HCT116 (cell line): ENCODE results near the gene SGCB. TPM values are rescaled to one million over a fixed set of nuclear protein-coding genes. Genes with fewer than 3 reads are reported as not detected.

ENCODE experiments used
- ATAC-seq: fragments of 200-7000 bp; cut with Tn5 transposase; 2 replicates; pipeline ENCODE4 v1.9.1; 2020; ENCODE audit warnings: mild to moderate bottlenecking, moderate library complexity
- BruUV-seq: library from RNA; stranded (reverse); fragments of 400-500 nt; replicated peaks from 2 replicates; lab custom pipeline; 2021; lab: Mats Ljungman, UMichigan
- CTCF ChIA-PET: fragments of 300-600 bp; sonication (Branson Sonifier 250); formaldehyde crosslinking; loops from one replicate; lab custom pipeline; 2021; ENCODE audit warnings: antibody characterized with exemption; lab: Charles Lee
- POLR2A ChIA-PET: fragments of 300-600, 350-600 bp; sonication (Branson Sonifier 250); formaldehyde crosslinking; loops from one replicate; lab custom pipeline; 2021; ENCODE audit warnings: antibody characterized with exemption; lab: Charles Lee
- RAD21 ChIA-PET, 2 experiments: fragments of 300-600 bp; sonication (Branson Sonifier 250); formaldehyde crosslinking; loops; one replicate each; lab custom pipeline; 2023; ENCODE audit warnings: low total read pairs in 2 of 2; ENCODE audit not compliant: uncharacterized antibody in 2 of 2, unreplicated experiment in 2 of 2, low non-redundant PET in 1 of 2; lab: Charles Lee
- DNase-seq: peaks from one replicate; pipeline ENCODE4 v3.0.0-alpha.2; 2010; ENCODE audit warnings: low read depth, low spot score
- H2AFZ ChIP-seq: fragments of 200-600 bp; shearing (Covaris generic), sonication (generic); 2 replicates; pipeline ENCODE4 v1.6.1; 2017; ENCODE audit warnings: low read depth, mixed run types, mixed read lengths, antibody characterized with exemption, low read length; ENCODE audit not compliant: poor library complexity, severe bottlenecking
- H3K27ac ChIP-seq: 2 replicates; pipeline ENCODE4 v1.5.1; 2012; ENCODE audit warnings: low read depth, low read length
- H3K27me3 ChIP-seq: fragments of 200-600 bp; sonication (generic); 2 replicates; pipeline ENCODE4 v1.6.1; 2016; ENCODE audit warnings: mixed run types, low read length, mixed read lengths; ENCODE audit not compliant: insufficient read depth
- H3K36me3 ChIP-seq, 2 experiments: fragments of 200-500 bp in 1 of 2; fragments of 200-600 bp in 1 of 2; sonication (Bioruptor generic) in 1 of 2; sonication (generic) in 1 of 2; 2 replicates each; pipeline versions ENCODE4 v1.5.1 to v1.6.1; 2014 to 2016; ENCODE audit warnings: low read length in 2 of 2, inconsistent platforms in 1 of 2, mixed read lengths in 1 of 2, mixed run types in 1 of 2; ENCODE audit not compliant: insufficient read depth in 2 of 2, control insufficient read depth in 1 of 2
- H3K4me1 ChIP-seq, 2 experiments: fragments of 200-600 bp in 1 of 2; sonication (generic) in 1 of 2; 2 replicates each; pipeline versions ENCODE4 v1.5.1 to v1.6.1; 2012 to 2017; ENCODE audit warnings: low read length in 2 of 2, inconsistent platforms in 1 of 2, mild to moderate bottlenecking in 1 of 2, mixed read lengths in 1 of 2, mixed run types in 1 of 2, moderate library complexity in 1 of 2; ENCODE audit not compliant: insufficient read depth in 2 of 2, control insufficient read depth in 1 of 2
- H3K4me2 ChIP-seq: fragments of 200-600 bp; sonication (generic); 2 replicates; pipeline ENCODE4 v1.6.1; 2017; ENCODE audit warnings: mixed run types, low read length, mixed read lengths
- H3K4me3 ChIP-seq, 2 experiments: fragments of 200-600 bp in 1 of 2; sonication (generic) in 1 of 2; replicated peaks in 1 of 2; 2 replicates each; pipeline ENCODE4 v1.5.1; 2011 to 2016; ENCODE audit warnings: low read length in 2 of 2, control low read depth in 1 of 2, low read depth in 1 of 2, mild to moderate bottlenecking in 1 of 2, mixed read lengths in 1 of 2, mixed run types in 1 of 2
- H3K79me2 ChIP-seq: fragments of 200-600 bp; sonication (generic); 2 replicates; pipeline ENCODE4 v1.6.1; 2017; ENCODE audit warnings: mild to moderate bottlenecking, mixed run types, low read length, moderate library complexity, mixed read lengths; ENCODE audit not compliant: insufficient read depth
- H3K9ac ChIP-seq: fragments of 200-600 bp; sonication (generic); 2 replicates; pipeline ENCODE4 v1.6.1; 2016; ENCODE audit warnings: low read length, mixed read lengths
- H3K9me2 ChIP-seq: fragments of 200-600 bp; sonication (generic), shearing (Covaris generic); 2 replicates; pipeline ENCODE4 v1.6.1; 2017; ENCODE audit warnings: mixed run types, mild to moderate bottlenecking, moderate library complexity; ENCODE audit not compliant: insufficient read depth
- H3K9me3 ChIP-seq, 2 experiments: fragments of 200-500 bp in 1 of 2; fragments of 200-600 bp in 1 of 2; sonication (Bioruptor generic) in 1 of 2; sonication (generic) in 1 of 2; 2 replicates each; pipeline ENCODE4 v1.6.1; 2014 to 2017; ENCODE audit warnings: low read length in 2 of 2, mixed read lengths in 2 of 2, inconsistent platforms in 1 of 2, low read depth in 1 of 2, mild to moderate bottlenecking in 1 of 2, mixed run types in 1 of 2, moderate library complexity in 1 of 2; ENCODE audit not compliant: control insufficient read depth in 1 of 2, insufficient read depth in 1 of 2
- H4K20me1 ChIP-seq: fragments of 200-600 bp; sonication (generic), shearing (Covaris generic); 2 replicates; pipeline ENCODE4 v1.6.1; 2017; ENCODE audit warnings: mixed run types, mild to moderate bottlenecking, moderate library complexity; ENCODE audit not compliant: insufficient read depth
- EGR1 ChIP-seq: IDR thresholded peaks from 2 replicates; pipeline ENCODE4 v1.6.1; 2012; ENCODE audit warnings: low read depth
- ELF1 ChIP-seq: IDR thresholded peaks from 2 replicates; pipeline ENCODE4 v1.6.1; 2012; ENCODE audit warnings: low read depth, borderline replicate concordance
- EZH2 ChIP-seq: fragments of 200-600 bp; sonication (generic); IDR thresholded peaks from 2 replicates; pipeline ENCODE4 v1.6.1; 2017; ENCODE audit warnings: antibody characterized with exemption, mixed run types
- JUND ChIP-seq: IDR thresholded peaks from 2 replicates; pipeline ENCODE4 v1.6.1; 2012
- POLR2A ChIP-seq: IDR thresholded peaks from 2 replicates; pipeline ENCODE4 v1.7.0; 2011; ENCODE audit warnings: borderline replicate concordance; ENCODE audit not compliant: insufficient read depth, insufficient read length; ENCODE audit errors: extremely low read depth
- POLR2AphosphoS5 ChIP-seq: IDR thresholded peaks from 2 replicates; pipeline ENCODE4 v1.6.1; 2011; ENCODE audit warnings: mild to moderate bottlenecking, low read depth, low read length, moderate library complexity
- RAD21 ChIP-seq: IDR thresholded peaks from 2 replicates; pipeline ENCODE4 v1.6.1; 2012; ENCODE audit warnings: low read depth, mild to moderate bottlenecking
- SIN3A ChIP-seq: IDR thresholded peaks from 2 replicates; pipeline ENCODE4 v1.6.1; 2012; ENCODE audit warnings: low read depth
- SP1 ChIP-seq: IDR thresholded peaks from 2 replicates; pipeline ENCODE4 v1.6.1; 2012; ENCODE audit warnings: low read depth
- SRF ChIP-seq: IDR thresholded peaks from 2 replicates; pipeline ENCODE4 v1.6.1; 2012; ENCODE audit warnings: low read depth
- TCF7L2 ChIP-seq: IDR thresholded peaks from 2 replicates; pipeline ENCODE4 v1.7.0; 2011; ENCODE audit warnings: borderline replicate concordance, inconsistent platforms; ENCODE audit not compliant: insufficient read depth, insufficient read length; ENCODE audit errors: extremely low read depth
- ZFX ChIP-seq: fragments of 450-650 bp; IDR thresholded peaks from 2 replicates; pipeline ENCODE4 v1.6.1; 2017
- ZNF274 ChIP-seq: fragments of 200-500 bp; sonication (Bioruptor generic); IDR thresholded peaks from 2 replicates; pipeline ENCODE4 v1.6.1; 2014; ENCODE audit warnings: mild to moderate bottlenecking, low read depth, low read length, inconsistent platforms
- intact Hi-C: fragments of 100-400 bp; cut with micrococcal nuclease; formaldehyde crosslinking; loops from 2 replicates; pipeline ENCODE4 v1.10.0; 2022
- total RNA-seq: library from RNA; stranded (reverse); gene quantifications from one replicate; pipeline ENCODE4 v1.2.1, GENCODE V29; 2021; ENCODE audit not compliant: unreplicated experiment
- TF ChIP-seq, protein P1 (sequence below): IDR thresholded peaks from 2 replicates; pipeline ENCODE4 v1.6.1; 2012; ENCODE audit warnings: low read depth
- TF ChIP-seq, protein P2 (sequence below), 3 experiments: fragments of 200-600 bp in 1 of 3; sonication (generic) in 1 of 3; IDR thresholded peaks in 2 of 3; conservative IDR thresholded peaks in 1 of 3; 2 replicates each; pipeline ENCODE4 v1.5.1; 2012 to 2017; ENCODE audit warnings: low read depth in 2 of 3, low read length in 2 of 3, antibody characterized with exemption in 1 of 3, borderline replicate concordance in 1 of 3, control low read depth in 1 of 3, mild to moderate bottlenecking in 1 of 3, mixed read lengths in 1 of 3, mixed run types in 1 of 3, moderate library complexity in 1 of 3; ENCODE audit not compliant: insufficient read depth in 1 of 3
- TF ChIP-seq, protein P3 (sequence below): IDR thresholded peaks from 2 replicates; pipeline ENCODE4 v1.6.1; 2011; ENCODE audit warnings: mild to moderate bottlenecking, low read length, moderate library complexity; ENCODE audit not compliant: insufficient replicate concordance; ENCODE audit errors: extremely low read depth
- TF ChIP-seq, protein P4 (sequence below): IDR thresholded peaks from 2 replicates; pipeline ENCODE4 v1.6.1; 2012

The SGCB gene
- total RNA-seq, 1 experiment from 2014 or later = 18.3 TPM

DNA sequence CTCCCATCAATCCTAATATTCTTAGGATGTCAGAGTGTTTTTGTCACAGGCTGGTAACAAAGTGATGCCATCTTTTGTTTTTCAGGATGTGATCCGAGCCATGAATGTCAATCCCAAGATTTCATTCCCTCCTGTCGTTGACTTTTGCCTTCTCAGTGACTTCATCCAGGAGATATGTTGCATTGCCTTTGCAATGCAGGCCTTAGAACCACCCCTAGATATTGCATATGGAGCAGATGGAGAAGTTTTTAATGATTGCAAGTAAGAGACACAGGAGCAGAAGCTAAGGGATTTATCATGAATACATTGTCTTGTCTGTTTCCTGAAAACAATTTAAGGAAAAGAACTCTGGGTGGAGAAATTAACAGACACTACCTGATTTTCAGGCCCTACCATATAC, 41.6 kb upstream of the SGCB start:
- Histone ChIP-seq H3K27me3 (peaks cover 78% of the 10 kb centered on the region), H3K9me2 (no peaks in the 10 kb centered on the region), H4K20me1 (no peaks in the 10 kb centered on the region), H3K4me3 (no peak overlapping the region), H3K4me2 (no peak overlapping the region), H3K9ac (no peak overlapping the region), H3K9me3 (no peaks in the 10 kb centered on the region), H3K79me2 (no peaks in the 10 kb centered on the region), H2AFZ (no peak overlapping the region), H3K27ac (no peak overlapping the region), H3K4me1 (no peaks in the 10 kb centered on the region), H3K36me3 (no peaks in the 10 kb centered on the region)
- BruUV-seq = no TSS peak
- intact Hi-C loops = no loop called here
- ChIA-PET RAD21 (no interaction called here), POLR2A (no interaction called here), CTCF (no interaction called here)
- DNase-seq = no peak
- TF ChIP-seq EZH2 (no peak), POLR2A (no peak), JUND (no peak), ZFX (no peak), TCF7L2 (no peak), POLR2AphosphoS5 (no peak), SP1 (no peak), ELF1 (no peak), ZNF274 (no peak), EGR1 (no peak), RAD21 (no peak), SIN3A (no peak), SRF (no peak)
- TF ChIP-seq, protein P1, sequence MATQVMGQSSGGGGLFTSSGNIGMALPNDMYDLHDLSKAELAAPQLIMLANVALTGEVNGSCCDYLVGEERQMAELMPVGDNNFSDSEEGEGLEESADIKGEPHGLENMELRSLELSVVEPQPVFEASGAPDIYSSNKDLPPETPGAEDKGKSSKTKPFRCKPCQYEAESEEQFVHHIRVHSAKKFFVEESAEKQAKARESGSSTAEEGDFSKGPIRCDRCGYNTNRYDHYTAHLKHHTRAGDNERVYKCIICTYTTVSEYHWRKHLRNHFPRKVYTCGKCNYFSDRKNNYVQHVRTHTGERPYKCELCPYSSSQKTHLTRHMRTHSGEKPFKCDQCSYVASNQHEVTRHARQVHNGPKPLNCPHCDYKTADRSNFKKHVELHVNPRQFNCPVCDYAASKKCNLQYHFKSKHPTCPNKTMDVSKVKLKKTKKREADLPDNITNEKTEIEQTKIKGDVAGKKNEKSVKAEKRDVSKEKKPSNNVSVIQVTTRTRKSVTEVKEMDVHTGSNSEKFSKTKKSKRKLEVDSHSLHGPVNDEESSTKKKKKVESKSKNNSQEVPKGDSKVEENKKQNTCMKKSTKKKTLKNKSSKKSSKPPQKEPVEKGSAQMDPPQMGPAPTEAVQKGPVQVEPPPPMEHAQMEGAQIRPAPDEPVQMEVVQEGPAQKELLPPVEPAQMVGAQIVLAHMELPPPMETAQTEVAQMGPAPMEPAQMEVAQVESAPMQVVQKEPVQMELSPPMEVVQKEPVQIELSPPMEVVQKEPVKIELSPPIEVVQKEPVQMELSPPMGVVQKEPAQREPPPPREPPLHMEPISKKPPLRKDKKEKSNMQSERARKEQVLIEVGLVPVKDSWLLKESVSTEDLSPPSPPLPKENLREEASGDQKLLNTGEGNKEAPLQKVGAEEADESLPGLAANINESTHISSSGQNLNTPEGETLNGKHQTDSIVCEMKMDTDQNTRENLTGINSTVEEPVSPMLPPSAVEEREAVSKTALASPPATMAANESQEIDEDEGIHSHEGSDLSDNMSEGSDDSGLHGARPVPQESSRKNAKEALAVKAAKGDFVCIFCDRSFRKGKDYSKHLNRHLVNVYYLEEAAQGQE = no peak
- TF ChIP-seq, protein P2, sequence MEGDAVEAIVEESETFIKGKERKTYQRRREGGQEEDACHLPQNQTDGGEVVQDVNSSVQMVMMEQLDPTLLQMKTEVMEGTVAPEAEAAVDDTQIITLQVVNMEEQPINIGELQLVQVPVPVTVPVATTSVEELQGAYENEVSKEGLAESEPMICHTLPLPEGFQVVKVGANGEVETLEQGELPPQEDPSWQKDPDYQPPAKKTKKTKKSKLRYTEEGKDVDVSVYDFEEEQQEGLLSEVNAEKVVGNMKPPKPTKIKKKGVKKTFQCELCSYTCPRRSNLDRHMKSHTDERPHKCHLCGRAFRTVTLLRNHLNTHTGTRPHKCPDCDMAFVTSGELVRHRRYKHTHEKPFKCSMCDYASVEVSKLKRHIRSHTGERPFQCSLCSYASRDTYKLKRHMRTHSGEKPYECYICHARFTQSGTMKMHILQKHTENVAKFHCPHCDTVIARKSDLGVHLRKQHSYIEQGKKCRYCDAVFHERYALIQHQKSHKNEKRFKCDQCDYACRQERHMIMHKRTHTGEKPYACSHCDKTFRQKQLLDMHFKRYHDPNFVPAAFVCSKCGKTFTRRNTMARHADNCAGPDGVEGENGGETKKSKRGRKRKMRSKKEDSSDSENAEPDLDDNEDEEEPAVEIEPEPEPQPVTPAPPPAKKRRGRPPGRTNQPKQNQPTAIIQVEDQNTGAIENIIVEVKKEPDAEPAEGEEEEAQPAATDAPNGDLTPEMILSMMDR (IDR thresholded peaks at IDR 0.05 in 2 of 3, conservative IDR thresholded peaks at IDR 0.05 in 1 of 3; ENCODE audit: borderline replicate concordance in 1 of 3, insufficient read depth in 1 of 3, low read depth in 2 of 3, low read length in 2 of 3) = no peak
- TF ChIP-seq, protein P3, sequence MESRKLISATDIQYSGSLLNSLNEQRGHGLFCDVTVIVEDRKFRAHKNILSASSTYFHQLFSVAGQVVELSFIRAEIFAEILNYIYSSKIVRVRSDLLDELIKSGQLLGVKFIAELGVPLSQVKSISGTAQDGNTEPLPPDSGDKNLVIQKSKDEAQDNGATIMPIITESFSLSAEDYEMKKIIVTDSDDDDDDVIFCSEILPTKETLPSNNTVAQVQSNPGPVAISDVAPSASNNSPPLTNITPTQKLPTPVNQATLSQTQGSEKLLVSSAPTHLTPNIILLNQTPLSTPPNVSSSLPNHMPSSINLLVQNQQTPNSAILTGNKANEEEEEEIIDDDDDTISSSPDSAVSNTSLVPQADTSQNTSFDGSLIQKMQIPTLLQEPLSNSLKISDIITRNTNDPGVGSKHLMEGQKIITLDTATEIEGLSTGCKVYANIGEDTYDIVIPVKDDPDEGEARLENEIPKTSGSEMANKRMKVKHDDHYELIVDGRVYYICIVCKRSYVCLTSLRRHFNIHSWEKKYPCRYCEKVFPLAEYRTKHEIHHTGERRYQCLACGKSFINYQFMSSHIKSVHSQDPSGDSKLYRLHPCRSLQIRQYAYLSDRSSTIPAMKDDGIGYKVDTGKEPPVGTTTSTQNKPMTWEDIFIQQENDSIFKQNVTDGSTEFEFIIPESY = no peak
- TF ChIP-seq, protein P4, sequence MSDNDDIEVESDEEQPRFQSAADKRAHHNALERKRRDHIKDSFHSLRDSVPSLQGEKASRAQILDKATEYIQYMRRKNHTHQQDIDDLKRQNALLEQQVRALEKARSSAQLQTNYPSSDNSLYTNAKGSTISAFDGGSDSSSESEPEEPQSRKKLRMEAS = no peak
- no peak for ATAC-seq
